Activated gamma-delta T cell treated with anti-CD3 and anti-CD28 coated beads, Interleukin-2, amount 50 U/mL, for 16 hours (primary cell): ENCODE results near the gene ELK1.
"Not testable (repeated sequence)": the region's sequence is repeated elsewhere in the genome, so short reads cannot be mapped to it uniquely, and the experiment has no call there.

Experiments used
- DNase-seq: peaks from one replicate; pipeline ENCODE4 v3.0.0-alpha.2; 2020; ENCODE audit warnings: low read depth

ELK1 gene, protein sequence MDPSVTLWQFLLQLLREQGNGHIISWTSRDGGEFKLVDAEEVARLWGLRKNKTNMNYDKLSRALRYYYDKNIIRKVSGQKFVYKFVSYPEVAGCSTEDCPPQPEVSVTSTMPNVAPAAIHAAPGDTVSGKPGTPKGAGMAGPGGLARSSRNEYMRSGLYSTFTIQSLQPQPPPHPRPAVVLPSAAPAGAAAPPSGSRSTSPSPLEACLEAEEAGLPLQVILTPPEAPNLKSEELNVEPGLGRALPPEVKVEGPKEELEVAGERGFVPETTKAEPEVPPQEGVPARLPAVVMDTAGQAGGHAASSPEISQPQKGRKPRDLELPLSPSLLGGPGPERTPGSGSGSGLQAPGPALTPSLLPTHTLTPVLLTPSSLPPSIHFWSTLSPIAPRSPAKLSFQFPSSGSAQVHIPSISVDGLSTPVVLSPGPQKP

DNA sequence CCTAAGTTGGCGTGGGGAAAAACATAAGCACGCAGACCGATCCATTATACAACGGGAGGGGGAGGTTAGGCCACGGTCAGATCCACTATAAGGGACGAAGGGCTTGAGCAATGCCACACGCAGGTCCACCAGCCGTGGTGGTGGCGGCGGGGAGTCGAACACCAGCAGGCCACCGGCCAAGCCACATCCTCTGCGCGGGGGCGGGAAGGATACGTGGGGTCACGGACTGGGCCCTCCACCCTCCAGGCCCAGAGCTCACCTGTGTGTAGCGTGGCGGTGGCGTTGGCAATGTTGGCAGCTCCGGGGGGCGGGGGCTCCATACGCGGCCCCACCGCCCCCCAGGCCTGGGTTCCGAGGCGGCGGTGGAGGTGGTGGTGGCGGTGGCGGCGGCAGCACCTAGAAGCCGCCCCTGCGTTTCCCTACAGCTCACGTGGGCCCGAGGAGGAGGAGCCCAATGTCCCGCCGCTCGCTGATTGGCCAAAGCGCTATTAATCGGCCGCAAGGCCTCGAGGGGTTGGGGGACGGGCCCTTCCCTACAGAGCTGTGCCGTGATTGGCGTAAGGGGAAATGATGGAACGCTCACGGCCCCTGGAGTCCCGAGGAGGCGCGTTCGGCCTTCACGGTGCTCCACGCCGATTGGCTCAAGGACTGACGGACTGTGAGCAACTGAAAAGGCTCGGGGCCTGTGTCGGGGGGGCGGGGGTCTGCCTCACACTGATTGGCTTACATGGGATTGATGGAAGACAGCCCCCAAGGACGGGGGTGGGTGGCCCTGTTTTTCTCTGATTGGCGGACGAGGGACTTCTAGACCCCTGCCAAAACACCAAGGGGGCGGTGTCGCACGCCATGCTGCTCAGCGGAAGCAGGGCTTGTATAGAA is at the start of gene ELK1:
ELK1 (minus strand) TSS at position 400 of the 879 bp plus-strand sequence. CDS start 9,122 bp downstream, outside the sequence.
- DNase-seq, result peak; percentile 78

DNA sequence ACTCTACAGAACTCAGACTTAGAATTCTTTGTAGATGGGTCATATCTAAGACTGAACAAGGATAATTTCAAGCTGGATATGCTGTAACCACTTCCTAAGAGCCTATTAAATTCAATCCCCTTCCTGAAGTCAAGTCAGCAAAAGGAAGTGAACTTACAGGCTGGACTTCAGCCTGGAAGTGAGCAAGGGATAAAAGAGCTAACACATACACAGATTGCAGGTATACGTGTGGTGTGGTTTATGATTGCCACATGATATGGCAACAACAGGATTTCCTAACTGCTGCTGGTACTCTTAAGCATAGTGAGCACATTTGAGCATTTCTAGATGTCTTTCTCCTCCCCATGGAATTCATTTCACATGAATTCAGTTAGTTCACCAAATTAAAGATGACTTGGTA is 46.8 kb upstream of the ELK1 start:
- no peak for DNase-seq

DNA sequence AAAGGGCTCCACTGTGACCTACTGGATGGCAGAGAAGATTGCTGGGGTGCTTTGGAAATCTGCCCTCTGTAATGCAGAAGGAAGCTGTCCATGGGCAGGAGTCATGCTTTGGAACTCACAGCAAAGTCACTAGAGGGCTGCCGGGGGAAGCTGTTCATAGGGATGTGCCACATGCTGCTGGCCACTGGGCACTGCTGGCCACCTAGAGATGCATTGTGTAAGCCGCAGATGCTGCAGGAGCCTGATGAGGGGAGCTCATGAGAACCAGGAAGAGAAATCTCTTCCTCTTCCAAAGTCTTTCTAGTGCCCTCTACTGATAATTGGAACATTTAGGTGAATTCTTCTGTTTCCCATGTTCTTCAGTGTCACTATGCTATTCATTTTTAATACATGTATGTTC is 39.8 kb upstream of the ELK1 start:
- no peak for DNase-seq

DNA sequence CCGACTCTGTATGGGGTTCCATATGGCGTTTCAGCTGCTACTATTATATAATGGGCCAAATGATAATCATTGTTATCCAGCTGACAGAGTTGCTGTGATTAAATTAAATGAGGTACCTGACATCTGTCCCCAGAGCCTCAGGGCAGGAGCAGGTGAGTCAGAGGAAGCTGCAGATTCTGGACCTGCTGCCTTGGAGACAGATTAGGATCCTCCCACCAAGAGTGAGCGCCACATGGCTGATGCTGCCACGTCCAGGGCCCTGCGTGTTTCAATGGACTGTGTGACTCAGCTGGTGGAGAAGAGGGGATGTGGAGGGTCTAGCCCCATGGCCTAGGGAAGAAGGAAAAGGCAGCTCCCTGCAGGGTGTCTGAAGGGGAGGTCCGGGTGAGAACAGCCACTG is 36.9 kb upstream of the ELK1 start:
- DNase-seq, result no peak

DNA sequence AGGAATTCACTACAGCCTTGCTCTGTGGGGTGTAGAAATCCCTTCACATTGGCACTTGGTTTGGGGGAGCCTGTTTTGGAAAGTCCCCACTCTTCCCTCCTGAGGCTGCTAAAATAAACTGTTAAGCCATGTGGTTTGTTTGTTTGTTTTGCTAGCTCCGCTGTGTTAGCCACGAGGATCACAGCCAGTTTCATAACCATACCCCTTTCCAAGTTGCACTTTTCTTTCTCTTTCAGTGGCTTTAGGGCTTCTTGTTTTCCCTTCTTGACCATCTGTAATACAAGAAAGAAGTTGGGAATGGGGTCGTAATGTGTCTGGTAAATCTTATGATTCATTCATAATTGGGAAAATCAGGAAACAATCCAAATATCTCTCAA is 33.5 kb upstream of the ELK1 start:
- no peak for DNase-seq

DNA sequence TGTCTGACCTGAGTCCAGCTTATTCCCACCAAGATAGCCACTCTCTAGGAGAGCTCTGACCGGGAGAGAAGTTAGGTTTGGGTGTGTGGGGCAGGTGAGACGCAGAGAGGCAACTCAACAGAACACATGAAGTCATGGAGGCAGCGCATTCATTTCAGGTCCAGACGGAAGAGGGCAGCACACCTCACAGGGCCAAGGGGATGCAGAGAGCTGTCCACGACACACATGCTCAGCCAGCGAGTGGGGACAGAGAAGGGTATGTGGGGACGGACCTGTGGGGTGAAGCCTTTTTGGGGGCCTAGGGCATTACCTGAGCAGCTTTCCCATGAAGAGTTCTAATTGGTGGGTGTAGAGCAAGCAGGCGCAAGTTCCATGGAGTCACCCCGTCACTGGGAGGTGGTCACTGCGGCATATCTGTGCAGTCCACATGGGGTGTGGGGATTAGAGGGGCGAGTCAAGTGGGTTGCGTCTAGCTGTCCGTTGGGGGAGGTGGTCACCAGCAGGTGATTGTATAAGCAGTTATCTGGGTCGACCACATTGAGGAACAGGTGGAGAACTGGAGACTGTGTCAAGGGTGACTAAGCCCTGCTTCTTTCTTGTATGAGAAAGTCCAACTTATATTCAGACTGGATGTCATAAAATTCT is 32.9 kb upstream of the ELK1 start:
- no peak for DNase-seq

DNA sequence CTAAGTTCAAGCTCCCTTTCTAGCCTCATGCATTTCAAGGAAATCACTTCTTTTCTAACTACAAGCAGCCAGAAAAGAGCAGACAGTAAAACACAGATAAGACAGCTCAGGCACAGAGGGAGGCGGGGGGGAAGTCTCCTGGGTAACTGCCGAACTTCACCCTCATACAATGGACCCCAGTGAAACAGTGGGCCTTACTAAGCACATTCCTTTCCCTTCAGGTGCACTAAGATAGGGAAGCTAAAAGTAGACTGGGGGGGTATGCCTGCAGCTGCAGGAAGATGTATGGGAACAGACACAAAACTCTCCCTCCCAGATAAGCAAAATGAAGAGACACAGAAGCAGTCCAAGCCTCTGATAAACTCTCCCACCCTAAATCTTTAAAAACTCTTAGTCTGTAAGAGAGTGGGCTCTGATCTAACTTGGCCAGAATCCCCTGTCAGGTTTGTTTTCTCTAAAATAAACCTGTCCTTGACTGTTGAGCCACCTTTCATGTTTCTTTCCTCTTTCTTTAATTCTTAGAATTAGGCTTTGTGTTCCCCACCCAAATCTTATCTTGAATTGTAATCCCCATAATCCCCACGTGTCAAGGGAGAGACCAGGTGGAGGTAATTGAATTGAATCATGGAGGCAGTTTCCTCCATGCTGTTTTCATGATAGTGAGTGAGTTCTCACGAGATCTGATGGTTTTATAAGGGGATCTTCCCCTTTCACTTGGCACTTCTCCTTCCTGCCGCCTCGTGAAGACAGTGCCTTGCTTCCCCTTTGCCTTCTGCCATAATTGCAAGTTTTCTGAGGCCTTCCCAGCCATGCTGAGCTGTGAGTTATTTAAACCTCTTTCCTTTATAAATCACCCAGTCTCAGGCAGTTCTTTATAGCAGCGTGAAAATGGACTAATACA is 25.8 kb upstream of the ELK1 start:
- not testable (repeated sequence) for DNase-seq

DNA sequence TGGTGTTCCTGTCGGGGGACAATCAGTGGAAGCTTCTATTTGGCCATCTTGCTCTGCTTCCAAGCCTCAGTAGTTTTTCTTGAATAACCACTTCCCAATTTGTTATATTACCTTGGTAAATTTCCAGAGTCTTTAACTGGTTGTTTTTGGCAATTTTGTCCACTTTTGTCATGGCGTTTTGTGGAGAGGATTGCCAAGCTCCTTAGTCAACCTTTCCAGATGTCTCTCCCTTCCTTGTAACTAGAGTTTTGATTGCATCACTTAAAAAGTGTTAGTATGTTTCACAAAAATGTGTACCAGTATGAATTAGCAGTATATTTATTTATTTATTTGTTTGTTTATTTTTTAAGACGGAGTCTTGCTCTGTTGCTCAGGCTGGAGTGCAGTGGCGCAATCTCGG is 24.4 kb upstream of the ELK1 start:
- DNase-seq, result no peak

DNA sequence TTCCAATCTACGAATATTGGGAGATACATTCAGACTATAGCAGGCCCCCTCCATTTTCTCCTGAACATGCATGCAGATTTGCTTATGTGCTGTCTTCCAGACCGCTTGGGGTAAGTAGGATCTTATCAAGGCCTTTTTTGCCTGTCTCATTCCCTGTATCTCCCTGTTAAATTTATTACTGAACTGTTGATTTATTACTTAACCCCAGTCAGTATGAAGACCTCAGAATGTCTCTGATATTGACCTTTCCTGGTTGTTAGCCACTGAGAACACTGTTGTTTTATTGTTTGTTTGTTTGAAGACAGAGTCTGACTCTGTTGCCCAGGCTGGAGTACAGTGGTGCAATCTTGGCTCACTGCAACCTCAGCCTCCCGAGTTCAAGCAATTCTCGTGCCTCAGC is 15.4 kb upstream of the ELK1 start:
- not testable (repeated sequence) for DNase-seq

DNA sequence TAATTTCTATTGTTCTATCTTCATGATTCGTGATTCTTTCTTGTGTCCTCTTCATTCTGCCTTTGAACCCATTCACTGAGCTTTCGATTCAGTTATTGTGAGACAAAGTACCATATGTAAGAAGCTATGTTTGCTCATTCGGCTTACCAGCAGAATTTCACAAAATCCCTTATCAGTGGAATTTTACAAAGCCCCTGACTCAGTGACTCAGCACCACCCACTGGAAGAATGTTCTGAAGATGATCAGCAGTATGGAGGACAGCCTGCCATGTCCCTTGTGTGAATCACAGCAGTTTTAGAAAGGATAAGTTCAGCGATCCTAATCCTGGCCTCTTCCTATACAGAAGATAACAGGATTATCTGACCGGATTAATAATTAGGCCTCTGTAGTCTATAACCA is 14.4 kb upstream of the ELK1 start:
- DNase-seq, result no peak

DNA sequence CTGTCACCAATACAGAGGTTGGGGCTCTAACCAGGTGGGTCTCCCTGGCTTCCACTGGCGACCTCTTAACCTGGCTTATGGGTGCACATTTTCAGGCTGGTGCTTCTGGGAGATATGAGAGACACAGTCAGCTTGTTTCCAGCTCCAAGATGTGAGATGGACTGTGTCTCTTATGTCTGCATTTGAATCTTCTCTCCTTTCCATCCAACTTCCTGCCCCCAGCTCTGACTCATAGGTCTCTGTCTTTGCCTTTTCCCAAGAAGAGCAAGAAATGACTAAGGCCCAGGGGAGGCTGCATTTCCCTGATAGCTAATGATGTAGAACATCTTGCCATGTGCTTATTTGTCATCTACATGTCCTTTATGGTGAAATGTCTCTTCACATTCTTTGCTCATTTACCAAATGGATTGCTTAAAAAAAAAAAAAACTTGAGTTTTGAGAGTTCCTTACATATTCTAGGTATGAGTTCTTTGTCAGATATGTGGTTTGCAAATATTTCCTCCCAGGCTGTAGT is 11.8 kb upstream of the ELK1 start:
- DNase-seq, result no peak

DNA sequence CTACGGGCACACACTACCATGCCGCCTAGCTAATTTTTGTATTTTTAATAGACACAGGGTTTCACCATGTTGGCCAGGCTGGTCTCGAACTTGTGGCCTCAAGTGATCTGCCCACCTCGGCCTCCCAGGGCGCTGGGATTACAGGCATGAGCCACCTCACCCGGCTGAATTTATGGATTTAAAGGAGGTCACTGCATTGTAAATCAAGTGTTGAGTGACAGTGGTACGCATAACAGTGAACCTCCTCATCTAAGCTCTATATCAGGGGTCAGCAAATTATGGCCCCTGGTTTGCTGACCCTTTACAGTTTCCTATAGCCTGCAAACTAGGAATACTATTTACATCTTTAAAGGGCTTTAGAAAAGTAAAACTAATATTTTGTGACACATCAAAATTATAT is 11.2 kb upstream of the ELK1 start:
- no peak for DNase-seq

DNA sequence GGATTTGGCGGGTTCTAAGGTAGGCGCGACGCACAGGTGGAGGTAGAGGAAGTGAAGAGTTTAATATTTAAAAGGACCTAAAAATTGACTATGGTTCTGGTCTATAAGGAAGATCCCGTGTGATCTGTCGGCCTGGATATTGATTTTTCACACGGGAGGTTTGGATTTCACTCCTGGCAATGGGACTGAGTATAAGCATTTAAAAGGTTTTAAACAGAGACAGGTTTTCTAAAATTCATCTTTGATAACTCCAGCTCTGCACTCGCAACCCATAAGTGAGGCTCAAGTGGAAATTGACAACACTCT is 9.0 kb upstream of the ELK1 start:
- no peak for DNase-seq

DNA sequence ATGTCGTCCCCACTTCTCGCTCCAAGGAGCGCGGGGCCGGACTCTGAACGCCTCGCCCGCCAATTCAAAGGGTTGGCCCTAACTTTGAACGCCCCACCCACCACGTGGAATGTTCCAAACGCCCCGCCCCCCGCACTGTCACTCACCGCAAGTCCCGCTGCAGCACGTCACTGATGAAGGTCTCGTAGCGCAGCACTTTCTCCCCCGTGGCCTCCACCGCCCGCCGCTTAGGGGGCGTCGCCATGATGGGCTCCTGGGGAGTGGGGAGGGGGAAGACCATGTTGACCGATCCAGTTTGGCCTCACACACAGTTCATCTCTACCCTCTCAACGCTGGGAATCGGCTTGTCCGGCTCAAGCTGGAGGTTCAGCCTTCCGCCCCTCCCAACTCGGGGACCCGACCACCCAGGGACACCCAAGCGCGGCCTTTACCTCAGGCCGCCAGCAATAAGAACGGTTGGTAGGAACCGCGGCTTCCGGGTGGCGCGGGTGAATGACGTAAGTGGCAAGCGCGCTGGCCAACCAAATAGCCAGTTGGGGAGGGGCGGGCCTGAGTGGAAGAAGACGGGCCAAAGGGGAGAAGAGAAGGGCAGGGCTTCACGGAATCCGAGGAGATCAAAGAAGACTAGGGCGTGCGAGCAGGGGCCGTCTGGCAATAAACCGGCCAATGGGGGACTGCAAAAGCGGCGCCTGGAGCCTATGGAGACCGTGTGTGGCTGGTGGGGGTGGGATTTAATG is 8.5 kb upstream of the ELK1 start, which contains the start of gene UXT:
UXT (minus strand) TSS at position 497 of the 737 bp plus-strand sequence; CDS start at position 244, 253 bp downstream.
- peak; percentile 82 for DNase-seq

DNA sequence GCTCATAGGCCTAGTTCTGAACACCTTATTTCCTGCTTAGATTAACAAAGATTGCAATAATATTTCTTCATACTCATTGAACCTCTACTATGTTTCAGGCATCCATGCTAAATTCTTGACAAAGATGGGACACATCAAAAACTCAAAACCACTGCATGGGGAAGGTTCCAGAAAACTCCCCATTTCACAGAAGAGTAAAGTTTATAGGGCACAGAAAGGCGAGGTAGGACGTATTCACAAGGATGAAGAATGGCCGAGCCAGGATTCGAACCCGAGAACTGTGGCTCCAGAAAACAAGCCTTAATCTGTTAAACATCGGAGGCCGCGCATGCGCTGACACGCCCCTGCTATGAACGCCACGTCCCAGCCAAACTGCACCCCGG is 7.9 kb upstream of the ELK1 start:
- no peak for DNase-seq

DNA sequence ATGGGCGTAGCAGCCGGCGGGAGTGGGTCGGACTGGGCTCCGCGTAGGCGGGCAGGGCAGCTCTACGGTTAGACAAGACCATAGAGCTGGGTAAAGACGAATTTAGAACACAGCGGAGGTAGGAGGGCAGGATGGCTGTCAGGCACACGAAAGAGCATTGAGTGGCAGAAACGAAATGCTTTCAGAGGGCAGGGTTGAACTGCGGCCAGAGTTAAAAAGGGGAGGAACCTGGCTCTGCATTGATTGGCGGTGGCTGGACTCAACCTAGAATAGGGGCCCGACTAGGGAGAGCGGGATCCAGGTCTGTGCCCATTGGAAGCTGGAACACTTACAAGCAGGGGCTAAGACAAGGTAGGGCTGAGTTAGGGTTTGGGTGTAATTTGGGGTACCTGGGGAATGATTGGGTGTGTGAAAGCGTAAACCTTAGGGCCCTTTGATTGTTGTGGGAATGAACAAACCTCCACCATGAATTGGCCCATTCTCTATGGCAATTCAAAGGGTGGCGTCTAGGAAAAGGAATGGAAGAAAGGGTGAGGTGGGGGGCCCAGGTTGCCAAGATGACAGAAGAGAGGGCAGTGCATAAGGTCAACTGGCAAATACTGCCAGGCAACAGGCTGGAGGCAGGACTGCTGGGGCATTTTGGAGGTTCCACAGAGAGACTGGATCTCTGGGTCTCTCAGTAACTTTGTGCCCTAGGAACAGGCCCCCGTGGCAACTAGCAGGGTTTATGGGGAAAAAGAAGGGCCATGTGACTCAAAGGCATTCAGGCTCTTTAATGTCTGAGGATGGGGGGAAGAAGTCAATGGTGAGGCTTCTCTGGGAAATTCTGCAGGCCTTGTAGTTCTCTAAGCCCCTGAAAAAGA is 911 bp upstream of the ELK1 start:
- DNase-seq, result no peak

DNA sequence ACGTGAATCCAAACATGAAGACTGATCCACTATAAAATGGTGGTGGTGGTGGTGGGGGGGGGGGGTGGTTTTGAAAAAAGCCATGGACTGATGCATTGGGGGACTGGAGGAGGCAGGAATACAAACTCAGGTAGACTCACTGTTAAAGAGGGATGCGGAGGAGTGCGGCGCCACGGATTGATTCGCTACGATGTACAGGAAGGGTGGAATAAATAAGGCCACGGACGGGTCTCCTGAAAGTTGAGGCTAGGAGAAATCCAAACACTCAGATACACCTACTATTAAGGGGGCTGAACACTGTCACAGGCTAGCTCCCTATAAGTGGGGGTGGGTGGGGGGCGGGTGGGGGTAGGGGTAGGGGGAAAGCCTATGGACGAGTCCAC is 591 bp downstream of the ELK1 start:
- no peak for DNase-seq

DNA sequence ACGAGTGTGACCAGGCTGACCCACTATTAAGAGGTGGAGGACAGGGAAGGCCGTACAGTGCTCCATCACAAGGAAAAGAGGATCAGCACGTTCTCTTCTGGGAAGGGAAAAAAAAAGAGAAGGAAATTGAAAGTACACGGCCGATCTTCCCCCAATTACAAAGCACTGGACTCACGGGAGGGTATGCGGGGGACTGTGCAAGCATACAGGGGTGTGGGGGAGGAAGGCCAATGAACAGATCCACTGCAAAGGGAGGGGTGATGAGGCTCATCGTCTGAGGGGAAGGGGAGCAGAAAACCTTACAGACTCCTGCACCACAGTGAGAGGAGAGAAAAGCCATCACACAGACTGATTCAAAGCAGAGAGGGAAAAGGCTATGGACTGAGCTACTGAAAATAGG is 1.1 kb downstream of the ELK1 start:
- no peak for DNase-seq

DNA sequence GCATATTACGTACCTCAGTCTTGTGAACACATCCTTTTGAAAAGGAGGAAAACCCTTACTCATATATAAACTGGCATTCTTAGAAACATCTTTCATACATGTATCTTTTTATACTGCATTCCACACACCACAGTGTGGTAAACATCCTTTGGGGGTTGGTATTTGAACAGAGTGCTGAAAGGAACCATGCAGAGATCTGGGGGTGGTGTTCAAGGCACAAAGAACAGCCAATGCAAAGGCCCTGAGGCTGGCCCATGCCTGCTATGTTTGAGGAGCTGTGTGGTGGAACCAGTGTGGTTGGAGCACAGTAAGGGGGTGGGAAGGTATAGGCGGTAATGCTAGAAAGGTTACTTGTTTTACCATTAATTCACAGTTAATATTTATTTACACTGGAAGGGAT is 2.0 kb downstream of the ELK1 start:
- no peak for DNase-seq

DNA sequence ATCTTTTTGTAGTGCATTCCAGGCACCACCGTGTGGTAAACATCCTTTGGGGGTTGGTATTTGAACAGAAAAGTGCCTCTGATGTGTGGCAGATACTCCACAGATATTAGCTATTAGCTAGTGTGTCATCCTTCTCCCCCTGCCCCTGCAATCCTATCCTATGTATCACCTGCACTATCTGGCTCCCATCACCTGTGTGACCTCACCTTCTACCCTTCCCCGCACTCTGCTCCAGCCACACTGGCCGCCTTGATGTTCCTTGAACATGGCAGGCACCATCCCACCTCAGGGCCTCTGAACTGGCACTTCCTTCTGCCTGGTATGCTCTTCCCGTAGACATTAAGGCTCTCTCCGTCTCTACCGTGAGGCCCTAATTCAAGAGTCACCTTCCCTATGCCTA is 3.7 kb downstream of the ELK1 start:
- no peak for DNase-seq
